HT1080 (cell line): ENCODE measurements around the gene CNTNAP3B. TPM values are rescaled to one million over a fixed set of nuclear protein-coding genes. Genes with fewer than 3 reads are reported as not detected.
"Not testable (repeated sequence)": the region's sequence is repeated elsewhere in the genome, so short reads cannot be mapped to it uniquely, and the experiment has no call there.

Experiments
- DNase-seq: peaks from one replicate; pipeline ENCODE4 v3.0.0-alpha.2; 2015; ENCODE audit warnings: low read depth
- polyA plus RNA-seq, 2 experiments: library from polyadenylated mRNA; depleted of rRNA; stranded (reverse); fragments of >200 nt; gene quantifications; 2 replicates each; pipeline ENCODE4 v1.2.3, GENCODE V29; 2015
- total RNA-seq: library from RNA; depleted of rRNA; stranded (reverse); fragments of >200 nt; shearing (Covaris generic); gene quantifications from 2 replicates; pipeline ENCODE4 v1.2.3, GENCODE V29; 2014; rRNA removed

Gene CNTNAP3B
- total RNA-seq = 4.1 and 4.9 TPM in 2 replicates
- 17.6 and 23.6 TPM in 2 replicates for polyA plus RNA-seq (2015; cell fraction: cytosol; rRNA removed)
- polyA plus RNA-seq (2015; cell fraction: nucleus; rRNA removed) = 68.4 and 76.8 TPM in 2 replicates

- DNase-seq = not testable (repeated sequence)
Measured at GRCh38 chr9:42129073-42129729, at the start of gene CNTNAP3B. Gene CNTNAP3B (minus strand): TSS chr9:42129426. CDS start chr9:42129094, 332 bp downstream.

GRCh38 chr9:42160299-42160698 is 31.1 kb upstream of the CNTNAP3B start:
- peak; percentile 0 for DNase-seq

- DNase-seq = peak; percentile 44
Measured at GRCh38 chr9:42127056-42127841, 2.0 kb downstream of the CNTNAP3B start.

- DNase-seq = peak; percentile 18
Measured at GRCh38 chr9:42121007-42121406, 8.2 kb downstream of the CNTNAP3B start.

- not testable (repeated sequence) for DNase-seq
Measured at GRCh38 chr9:42095929-42096328, 33.3 kb downstream of the CNTNAP3B start.

- not testable (repeated sequence) for DNase-seq
Measured at GRCh38 chr9:42084559-42084952, 44.7 kb downstream of the CNTNAP3B start.

GRCh38 chr9:42083877-42084558 is 45.2 kb downstream of the CNTNAP3B start:
- not testable (repeated sequence) for DNase-seq

- DNase-seq = peak; percentile 2
Measured at GRCh38 chr9:42080376-42080775, 48.9 kb downstream of the CNTNAP3B start.

GRCh38 chr9:42074868-42075267 is 54.4 kb downstream of the CNTNAP3B start:
- not testable (repeated sequence) for DNase-seq

- not testable (repeated sequence) for DNase-seq
Measured at GRCh38 chr9:42071026-42071425, 58.2 kb downstream of the CNTNAP3B start.

GRCh38 chr9:42070035-42070799 is 59.0 kb downstream of the CNTNAP3B start:
- not testable (repeated sequence) for DNase-seq

- DNase-seq = not testable (repeated sequence)
Measured at GRCh38 chr9:42053874-42054273, 75.4 kb downstream of the CNTNAP3B start.

- DNase-seq = not testable (repeated sequence)
Measured at GRCh38 chr9:42050701-42051100, 78.5 kb downstream of the CNTNAP3B start.

GRCh38 chr9:42044422-42045010 is 84.7 kb downstream of the CNTNAP3B start:
- not testable (repeated sequence) for DNase-seq

GRCh38 chr9:42033541-42033940 is 95.7 kb downstream of the CNTNAP3B start:
- not testable (repeated sequence) for DNase-seq

- DNase-seq = not testable (repeated sequence)
Measured at GRCh38 chr9:42020639-42021038, 108.6 kb downstream of the CNTNAP3B start.

- peak; percentile 60 for DNase-seq
Measured at GRCh38 chr9:42018220-42018922, 110.9 kb downstream of the CNTNAP3B start.

- not testable (repeated sequence) for DNase-seq
Measured at GRCh38 chr9:42014317-42014716, 114.9 kb downstream of the CNTNAP3B start.

- DNase-seq = not testable (repeated sequence)
Measured at GRCh38 chr9:41991607-41992006, 137.6 kb downstream of the CNTNAP3B start.

GRCh38 chr9:41980271-41980670 is 149.0 kb downstream of the CNTNAP3B start:
- not testable (repeated sequence) for DNase-seq
